GM21619 (cell line): Measurements from ENCODE around the gene ABTB1.
"Not testable (repeated sequence)": the region's sequence is repeated elsewhere in the genome, so short reads cannot be mapped to it uniquely, and the experiment has no call there.

Experiments used
- ATAC-seq: cut with Tn5 transposase; IDR thresholded peaks from one replicate; pipeline ENCODE4 v1.9.1; 2021; ENCODE audit not compliant: unreplicated experiment

The ABTB1 gene

DNA sequence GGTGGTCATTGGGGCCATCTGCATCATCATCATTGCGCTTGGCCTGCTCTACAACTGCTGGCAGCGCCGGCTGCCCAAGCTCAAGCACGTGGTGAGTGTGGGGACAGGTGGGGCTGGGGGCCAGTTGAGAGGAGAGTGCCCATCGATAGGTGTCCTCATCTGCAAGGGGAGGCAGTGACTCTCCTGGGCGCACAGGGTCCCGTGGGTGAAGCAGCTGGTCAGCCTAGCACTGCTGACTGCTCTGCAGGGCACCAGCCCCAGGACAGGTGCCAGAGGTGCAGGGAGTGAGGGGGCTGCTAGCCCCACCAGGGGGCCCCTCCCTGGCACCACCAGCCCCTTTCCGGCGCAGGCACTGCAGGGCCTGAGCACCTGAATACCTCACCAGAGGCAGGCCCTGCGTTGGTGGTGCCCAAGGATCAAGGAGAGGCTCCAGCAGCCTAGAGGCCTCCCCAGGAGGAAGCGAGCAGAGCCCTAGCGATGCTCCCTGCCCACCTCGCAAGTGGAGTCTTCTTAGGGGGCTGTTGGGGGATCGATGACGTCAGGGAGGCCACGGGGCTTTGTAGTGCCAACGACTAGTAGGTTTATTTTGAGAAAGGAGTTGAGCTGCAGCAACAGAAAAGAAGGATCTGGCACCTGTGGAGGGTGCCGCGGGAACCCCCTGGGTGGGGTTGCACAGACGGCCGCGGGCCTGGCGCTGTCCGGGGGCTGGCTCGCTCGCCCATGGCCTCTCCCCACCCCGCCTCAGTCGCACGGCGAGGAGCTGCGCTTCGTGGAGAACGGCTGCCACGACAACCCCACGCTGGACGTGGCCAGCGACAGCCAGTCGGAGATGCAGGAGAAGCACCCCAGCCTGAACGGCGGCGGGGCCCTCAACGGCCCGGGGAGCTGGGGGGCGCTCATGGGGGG lies 976 bp upstream of the ABTB1 start:
- ATAC-seq, result peak; percentile 16

DNA sequence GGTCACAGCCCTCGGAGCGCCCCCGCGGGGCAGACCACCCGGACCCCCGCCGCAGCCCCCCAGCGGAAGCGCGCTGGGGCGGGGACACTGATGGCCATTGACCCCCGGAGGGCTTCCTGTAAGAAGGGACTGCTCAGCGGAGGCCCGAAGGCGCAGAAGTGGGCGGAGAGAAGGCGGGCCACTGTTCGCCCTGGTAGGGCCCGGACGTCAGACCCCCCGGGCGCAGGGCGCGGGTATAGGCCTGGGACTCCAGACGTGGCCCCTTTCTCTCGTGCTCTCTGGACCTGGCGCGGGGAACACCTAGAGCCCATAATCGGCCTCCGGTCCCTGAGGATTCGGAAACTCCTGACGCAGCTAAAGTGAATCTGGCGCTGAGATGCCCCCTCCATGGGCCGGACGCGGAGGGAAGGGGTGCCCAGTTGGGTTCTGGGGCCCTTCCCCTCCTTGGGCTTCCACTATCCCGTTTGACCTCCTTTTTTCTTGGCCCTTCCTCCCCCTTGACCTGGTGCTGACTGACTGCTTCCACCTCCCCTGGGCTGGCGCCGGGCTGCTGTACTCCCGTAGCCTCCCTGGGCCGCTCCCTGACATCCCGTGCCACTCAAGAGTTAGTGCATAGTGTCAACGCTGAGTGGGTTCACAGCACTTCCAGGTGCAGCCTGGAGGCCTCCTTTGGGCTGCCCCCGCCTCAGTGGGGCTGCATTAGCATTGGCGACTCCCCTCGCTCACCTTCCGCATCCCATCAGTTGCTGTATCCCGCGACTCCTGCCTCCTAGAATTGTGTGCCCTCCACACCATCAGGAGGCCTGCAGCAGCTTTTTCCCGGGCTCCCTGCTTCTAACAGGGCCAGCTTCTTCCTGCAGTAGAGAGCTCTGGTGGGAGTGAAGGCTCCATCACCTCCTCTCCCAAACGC lies 694 bp downstream of the ABTB1 start:
- peak; percentile 42 for ATAC-seq

DNA sequence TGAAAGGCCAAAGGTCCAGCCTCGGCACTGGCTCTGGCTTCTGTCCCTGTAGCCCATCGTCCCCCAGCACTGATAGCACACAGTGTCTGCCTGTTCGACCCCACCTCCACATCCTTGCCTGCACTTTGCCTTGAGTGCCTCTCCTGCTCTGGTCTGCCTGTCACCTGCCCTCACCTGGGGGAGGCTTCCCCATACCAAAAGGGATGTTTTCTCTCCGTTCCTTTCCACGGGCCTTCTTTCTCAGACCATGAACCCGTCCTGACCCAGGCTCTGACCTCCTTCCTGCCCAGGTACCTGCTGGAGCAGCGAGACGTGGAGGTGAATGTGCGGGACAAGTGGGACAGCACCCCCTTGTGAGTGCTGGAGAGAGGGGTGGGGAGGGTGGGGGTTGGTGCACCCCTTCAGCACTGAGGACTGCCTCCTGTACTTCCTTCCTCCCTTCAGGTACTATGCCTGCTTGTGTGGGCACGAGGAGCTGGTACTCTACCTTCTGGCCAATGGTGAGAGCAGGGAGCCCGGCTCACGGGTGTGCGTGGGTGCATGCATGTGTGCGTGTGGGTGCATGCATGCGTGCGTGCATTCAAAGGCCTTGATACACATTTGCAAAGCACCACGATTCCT lies 1.5 kb downstream of the ABTB1 start:
- no peak for ATAC-seq

DNA sequence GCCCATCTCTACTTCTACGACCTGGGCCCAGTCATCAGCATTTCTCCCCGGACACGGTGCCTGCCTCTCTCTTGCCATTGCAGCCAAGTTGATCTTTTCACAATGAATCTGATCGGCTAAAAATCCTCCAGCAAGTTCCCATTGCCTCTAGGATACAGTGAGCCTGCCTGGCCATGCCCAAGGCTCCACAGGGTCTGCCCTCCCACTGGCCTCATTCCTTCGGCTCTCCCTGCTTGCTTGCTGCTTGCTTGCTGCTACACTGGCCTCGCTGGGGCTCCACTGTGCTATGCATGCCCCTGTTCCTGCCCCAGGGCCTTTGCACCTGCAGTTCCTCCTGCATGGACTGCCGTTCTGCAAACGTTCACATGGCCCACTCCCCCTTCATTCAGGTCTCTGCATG lies 2.0 kb downstream of the ABTB1 start:
- ATAC-seq, result no peak

DNA sequence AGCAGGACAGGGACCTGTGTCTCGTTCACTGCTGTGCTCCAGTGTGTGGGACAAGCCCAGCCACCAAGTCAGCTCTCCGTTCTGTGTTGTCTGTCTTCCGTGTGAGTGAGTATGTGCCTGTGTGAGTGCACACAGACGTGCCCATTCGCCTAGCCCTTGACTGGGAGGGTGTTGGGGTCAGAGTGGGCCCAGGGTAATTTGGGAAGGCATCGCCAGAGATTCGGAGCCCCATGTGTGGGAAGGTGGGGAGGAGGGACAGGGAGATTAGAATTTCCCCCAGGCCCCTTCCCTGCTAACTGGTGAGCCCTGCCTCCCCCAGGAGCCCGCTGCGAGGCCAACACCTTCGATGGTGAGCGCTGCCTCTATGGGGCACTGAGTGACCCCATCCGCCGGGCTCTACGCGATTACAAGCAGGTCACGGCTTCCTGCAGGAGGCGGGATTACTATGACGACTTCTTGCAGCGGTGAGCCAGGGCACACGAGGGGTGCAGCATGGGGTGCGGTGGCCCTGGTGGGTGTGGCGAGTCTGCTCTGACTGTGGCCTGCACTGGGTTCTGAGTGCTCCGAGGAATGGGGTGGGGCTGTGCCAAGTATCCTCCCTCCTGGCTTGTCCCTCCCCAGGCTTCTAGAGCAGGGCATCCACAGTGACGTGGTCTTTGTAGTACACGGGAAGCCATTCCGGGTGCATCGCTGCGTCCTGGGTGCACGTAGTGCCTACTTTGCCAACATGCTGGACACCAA lies 3.1 kb downstream of the ABTB1 start:
- no peak for ATAC-seq

DNA sequence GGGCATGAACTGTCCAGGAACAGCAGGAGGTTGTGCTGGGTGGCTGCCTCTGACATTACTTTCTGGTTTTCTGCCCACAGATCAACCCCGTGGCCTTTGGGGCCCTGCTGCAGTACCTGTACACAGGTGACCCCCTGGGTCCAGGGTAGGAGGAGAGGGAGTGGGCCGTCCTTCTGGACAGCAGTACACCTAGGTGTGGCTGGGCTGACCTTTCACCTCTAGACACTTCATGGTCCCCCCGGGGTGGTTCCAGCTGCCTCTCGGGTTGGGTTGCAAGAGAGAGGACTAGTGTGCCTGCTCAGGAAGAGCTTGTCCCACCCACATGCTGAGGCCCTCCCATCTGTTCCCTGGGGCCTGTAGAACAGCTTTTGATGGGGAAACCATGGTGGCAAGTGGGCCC lies 3.7 kb downstream of the ABTB1 start:
- no peak for ATAC-seq

DNA sequence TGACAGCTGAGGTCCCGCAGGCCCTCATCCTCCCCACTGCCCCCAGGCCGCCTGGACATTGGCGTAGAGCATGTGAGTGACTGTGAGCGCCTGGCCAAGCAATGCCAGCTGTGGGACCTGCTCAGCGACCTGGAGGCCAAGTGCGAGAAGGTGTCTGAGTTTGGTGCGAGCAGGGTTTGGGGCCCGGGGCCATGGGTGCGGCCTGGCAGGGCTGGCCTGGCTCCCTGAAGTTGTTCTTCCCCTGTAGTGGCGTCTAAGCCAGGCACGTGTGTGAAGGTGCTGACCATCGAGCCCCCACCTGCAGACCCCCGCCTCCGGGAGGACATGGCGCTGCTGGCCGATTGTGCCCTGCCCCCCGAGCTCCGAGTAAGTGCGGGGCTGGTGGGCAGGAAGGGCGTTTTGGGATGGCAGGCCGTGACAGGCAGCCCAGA lies 4.2 kb downstream of the ABTB1 start:
- no peak for ATAC-seq

DNA sequence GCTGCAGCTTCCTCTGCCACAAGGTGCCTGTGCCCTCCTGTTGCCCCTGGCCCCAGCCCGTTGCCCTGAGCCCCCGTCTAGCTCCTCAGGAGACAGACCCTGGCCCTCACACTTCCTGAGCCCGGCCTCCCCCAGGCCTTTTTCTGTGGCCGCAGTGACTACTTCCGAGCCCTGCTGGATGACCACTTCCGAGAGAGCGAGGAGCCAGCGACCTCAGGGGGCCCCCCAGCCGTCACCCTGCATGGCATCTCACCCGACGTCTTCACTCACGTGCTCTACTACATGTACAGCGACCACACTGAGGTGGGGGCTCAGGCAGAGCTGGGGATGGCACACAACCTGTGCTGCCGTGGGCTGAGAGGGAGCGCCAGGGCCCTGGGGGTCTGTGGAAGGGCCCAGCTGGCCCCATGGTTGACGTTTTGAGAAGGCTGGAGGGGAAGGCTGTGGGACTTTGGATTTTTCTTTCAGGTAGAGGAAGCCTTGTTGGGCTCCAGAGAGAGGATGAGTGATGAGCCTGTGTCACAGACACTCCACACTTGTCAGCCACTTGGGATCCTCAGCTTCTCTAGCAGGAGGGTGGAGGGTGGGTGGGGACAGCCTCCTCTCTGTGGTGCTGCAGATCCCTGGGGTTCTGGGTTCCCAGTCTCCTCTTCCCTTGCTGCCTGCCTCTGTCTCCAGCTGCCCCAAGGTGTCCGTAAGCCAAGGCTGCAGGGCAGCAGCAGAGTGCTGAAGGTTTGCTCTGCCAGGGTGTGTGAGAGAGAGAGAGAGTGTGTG lies 5.0 kb downstream of the ABTB1 start:
- ATAC-seq, result no peak

DNA sequence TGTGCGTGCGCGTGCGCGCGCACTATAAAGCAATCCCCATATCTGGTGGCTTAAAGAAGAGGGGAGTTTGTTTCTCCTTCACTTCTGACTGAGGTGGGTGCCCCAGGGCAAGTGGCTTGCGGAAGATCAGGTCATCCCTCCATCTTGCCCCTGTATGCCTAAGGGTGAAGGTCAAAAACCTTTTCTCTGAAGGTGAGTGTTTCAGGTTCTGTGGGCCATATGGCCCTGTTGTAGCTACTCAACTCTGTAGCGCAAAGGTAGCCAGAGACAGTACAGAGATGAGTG lies 5.5 kb downstream of the ABTB1 start:
- no peak for ATAC-seq

DNA sequence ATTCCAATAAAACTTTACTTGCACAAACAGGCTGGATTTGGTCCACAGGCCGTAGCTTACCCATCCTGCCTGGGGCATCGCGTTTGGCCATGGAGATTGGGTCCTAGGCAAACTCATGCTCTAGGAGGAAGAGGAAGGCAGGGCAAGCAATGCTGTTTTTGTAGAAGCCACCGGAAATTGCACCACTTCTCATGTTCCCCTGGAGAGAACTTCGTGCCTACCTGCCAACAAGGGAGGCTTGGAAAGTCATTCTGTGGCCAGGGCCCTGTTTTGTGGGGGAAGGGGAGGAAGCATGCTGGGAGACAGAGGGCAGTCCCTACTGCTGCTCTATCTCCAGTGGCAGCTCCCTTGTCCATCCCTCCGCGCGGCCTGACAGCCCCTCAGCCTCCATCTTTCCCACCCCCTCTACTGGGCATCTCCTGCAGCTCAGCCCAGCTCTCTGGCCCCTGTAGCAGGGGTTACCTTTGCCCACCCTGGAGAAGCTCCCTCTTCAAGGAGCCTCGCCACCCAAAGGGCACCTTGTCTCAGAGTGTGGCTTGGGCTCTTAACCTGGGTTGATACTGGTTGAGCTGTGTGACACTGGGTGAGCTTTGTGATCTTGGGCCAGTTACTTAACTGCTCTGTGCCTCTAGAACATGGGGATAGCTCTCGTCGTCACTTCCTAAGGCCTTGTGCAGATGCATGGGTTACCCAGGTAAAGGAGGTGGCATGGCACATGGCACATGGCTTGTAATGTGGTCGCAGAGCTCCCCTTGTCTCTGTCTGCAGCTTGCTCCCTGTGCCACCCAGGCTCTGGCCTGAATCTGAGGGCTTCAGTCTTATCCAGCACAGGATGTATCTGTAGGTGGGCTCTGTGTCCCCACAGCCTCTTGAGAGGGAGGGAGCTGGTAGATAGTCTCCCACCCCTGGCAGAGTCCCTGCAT lies 6.1 kb downstream of the ABTB1 start:
- ATAC-seq, result no peak

DNA sequence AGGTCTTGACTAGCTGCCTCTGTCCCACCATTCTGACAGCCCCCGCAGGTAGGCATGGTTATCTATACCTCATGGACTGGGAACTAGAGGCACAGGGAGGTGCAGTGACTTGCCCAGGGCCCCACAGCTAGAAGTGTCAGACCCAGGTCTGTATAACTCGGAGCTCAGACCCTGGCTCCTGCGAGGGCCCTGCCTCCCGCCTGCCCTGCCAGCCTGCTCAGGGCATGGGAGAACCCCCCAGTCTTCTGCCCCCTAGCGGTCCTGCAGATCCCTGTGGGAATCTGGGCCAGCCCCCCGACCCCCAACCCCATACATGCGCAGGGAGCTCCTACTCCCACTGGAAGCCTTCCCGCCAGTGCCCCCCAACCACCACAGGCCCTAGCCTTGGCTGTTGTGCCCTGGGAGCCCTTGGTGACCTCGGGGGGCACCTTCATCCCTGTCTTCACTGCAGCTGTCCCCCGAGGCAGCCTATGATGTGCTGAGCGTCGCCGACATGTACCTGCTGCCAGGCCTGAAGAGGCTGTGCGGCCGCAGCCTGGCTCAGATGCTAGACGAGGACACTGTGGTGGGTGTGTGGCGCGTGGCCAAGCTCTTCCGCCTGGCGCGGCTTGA lies 6.9 kb downstream of the ABTB1 start:
- no peak for ATAC-seq

DNA sequence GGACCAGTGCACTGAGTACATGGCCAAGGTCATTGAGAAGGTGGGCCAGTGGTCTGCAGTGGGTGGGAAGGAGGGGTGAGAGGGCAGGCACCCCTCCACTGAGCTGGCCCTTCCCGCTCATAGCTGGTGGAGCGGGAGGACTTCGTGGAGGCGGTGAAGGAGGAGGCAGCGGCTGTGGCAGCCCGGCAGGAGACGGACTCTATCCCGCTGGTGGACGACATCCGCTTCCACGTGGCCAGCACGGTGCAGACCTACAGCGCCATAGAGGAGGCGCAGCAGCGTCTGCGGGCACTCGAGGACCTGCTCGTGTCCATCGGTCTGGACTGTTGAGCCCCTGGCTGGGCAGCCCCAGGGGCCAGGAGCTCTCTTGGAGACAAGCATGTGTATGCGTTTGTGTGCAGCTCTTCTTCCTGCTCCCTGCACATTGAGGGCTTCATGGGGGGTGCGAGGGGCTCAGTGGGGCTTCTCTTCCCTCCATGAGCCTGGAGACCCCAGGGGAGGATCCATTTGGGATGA lies 7.5 kb downstream of the ABTB1 start:
- ATAC-seq, result no peak

DNA sequence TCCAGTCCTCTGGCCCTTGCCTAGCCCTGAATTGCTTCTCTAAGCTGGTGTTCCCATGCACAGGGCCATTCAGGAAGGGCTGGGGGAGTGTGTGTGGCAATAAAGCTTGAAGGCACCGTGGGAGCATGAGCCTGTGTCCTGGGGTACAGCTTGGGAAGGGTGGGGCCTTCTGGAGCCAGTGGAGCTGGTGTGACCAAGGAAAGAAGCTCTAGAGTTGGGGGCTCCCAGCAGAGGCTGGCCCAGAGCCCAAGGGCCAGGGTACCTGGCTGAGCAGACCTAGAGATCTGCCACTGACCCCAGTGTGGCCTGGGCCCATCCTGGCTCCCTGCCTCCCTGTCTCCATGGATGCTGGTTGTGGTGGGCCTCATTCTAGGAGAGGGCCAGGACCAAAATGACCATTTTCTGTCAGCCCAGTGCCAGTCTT lies 8.1 kb downstream of the ABTB1 start:
- no peak for ATAC-seq

DNA sequence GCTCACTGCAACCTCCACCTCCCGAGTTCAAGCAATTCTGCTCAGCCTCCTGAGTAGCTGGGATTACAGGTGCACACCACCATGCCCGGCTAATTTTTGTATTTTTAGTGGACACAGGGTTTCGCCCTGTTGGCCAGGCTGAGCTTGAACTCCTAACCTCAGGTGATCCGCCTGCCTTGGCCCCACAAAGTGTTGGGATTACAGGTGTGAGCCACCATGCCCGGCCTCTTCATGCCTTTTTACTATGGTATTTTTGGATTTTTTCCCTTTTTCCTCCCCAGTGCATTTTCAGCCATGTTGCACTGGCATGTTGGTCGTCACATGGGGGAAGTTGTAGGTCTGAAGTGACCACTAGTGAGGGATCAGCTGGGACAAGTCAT lies 9.4 kb downstream of the ABTB1 start:
- ATAC-seq, result not testable (repeated sequence)

DNA sequence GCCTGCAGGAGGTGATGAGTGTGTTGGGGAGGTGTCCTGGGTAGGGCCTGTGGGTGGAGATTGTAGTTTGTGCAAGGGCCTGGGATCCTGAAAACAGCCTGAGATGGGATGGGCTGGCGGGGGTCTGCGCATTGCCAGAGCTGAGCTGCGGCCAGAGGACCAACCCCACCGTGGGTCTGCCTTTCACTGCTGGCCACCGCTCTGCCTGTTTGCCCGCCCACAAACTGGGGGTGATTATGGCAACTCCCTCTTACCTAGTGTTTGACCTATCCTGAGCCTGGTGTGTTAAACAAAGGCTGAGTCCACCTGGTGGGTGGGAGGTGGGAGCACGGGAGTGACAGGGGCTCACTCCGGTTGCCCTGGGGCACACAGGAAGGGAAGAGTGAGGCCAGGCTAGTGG lies 9.8 kb downstream of the ABTB1 start:
- no peak for ATAC-seq

DNA sequence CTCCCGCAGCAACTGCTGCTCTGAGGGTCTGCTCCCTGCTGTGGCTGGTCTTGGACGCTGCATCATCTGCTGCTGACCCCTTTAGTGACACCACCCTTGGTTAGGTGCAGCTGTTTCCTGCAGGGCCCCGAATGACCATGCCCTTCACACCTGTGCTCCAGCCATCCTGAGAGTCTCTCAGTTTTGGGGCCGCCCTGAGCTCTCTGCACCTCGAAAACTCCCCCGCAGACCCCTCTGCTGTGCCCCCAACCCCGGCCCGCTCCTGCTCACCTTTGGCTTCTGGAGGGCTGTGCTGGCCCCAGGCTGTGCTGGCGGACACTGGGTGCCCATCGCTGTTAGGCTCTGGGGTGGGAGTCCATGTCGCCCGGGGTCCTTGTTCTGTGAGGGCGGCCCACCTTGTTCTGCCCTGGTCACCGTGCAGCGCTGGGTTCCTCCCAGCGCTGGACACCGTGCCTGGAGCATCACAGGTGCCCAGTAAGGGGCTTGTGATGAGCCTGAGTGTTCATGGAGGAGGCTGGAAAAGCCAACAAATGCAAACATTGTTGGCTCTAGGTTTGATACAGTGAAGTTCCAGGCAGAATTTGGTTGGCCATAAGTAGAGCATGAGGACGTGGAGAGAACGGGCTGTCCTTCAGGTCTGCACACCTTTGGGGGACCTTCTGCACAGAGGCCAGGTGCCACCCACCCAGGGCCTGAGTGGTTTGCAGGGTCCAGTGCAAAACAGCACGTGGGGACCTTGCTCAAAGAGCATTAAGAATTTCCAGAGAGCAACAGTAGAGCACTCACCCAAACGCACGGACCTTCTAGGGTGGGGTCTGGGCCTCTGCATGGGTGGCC lies 12.3 kb downstream of the ABTB1 start:
- ATAC-seq, result no peak

DNA sequence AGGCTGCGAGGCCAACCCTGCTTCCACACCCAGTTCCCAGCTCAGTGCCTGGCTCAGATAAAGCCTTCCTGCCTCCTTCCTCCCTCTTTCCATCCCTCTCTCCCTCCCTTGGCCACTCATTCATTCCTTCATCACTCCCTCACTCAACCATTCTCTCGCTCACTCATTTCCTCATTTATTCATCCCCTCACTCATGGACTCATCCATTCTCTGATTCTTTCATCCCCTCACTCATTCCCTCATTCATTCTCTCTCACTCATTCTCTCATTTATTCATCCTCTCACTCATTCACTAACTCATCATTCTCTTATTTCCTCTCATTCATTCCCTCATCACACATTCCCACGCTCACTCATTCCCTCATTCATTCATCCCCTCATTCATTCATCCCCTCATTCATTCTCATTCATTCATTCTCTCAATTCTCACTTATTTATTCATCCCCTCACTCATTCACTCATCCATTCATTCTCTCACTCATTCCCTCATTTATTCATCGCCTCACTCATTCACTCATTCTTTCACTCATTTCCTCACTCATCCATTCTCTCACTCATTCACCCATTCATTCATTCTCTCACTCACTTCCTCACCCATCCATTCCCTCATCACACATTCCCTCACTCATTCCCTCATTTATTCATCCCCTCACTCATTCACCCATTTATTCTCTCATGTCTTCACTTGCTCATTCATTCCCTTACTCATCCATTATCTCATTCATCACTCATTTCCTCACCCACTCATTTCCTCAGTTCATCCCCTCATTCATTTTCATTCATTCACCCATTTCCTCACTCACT lies 13.2 kb downstream of the ABTB1 start:
- no peak for ATAC-seq
